ENCODE measurements around the gene ASTN2. TPM values are rescaled to one million over a fixed set of nuclear protein-coding genes. Genes with fewer than 3 reads are reported as not detected.

ASTN2 gene
- total RNA-seq, 2 donors from 2014 or later: 16.8 to 31.3 TPM

DNA sequence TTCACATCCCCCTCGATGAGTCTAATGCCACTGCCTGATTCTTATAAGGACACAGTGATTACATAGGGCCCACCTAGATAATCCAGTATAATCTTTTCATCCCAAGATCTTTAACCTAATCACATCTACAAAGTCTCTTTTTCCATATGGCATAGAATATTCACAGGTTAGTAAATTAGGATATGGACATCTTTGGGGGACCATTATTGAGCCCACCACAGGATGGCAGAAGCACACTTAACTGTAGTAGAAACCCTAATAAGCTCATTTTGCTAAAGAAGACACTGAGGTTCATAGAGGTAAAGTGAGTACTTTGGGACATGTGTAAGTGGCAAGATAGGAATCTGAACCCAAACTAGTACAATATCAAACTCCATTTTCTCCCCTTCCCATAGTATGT, 38.9 kb downstream of the ASTN2 start:
- ATAC-seq: no peak
- intact Hi-C loops (cut with DNase I): no loop called here
- no peak for DNase-seq

DNA sequence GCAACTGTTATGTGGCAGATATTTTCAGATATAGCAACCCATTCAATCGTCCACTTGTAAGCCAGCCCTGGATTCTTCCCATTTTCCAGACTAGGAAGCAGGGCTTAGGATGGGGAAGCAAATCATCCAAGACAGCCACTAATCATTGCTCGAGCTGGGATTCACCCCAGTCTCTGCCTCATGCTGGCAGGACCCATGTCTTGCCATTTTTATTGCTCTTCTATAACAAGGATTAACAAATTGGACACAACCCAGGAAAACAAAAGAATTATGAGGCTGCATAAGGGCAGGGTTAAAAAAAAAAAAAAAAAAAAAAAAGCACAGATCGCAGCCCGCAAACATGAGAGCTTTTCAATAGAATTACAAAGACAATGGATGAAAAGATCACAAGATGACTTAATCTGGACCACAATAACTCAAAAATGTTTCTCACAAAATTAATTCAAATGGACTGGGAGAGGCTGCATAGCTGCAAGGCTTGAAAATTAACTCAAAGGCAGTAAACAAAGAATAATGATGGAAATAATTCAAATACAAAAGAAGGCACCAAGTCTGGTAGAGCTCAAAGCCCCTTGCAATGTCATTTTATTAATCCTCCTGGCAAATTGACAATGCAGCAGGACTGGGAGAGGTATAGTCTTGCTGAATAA, 40.7 kb downstream of the ASTN2 start:
- ATAC-seq (no peak), DNase-seq (no peak)
- intact Hi-C loops (cut with DNase I): no loop called here

GRCh38 chr9:117368684-117369230, 46.1 kb downstream of the ASTN2 start:
- DNase-seq: no peak
- intact Hi-C loops (cut with DNase I): no loop called here
- ATAC-seq: no peak

- intact Hi-C loops (cut with DNase I): no loop called here
- ATAC-seq: no peak
- DNase-seq: no peak
Observed at GRCh38 chr9:117365438-117365837, 49.4 kb downstream of the ASTN2 start.

GRCh38 chr9:117363006-117363405, 51.9 kb downstream of the ASTN2 start:
- no peak for DNase-seq
- intact Hi-C loops (cut with DNase I): no loop called here
- ATAC-seq: no peak

GRCh38 chr9:117359910-117360309, 54.9 kb downstream of the ASTN2 start:
- intact Hi-C loops (cut with DNase I): no loop called here

DNA sequence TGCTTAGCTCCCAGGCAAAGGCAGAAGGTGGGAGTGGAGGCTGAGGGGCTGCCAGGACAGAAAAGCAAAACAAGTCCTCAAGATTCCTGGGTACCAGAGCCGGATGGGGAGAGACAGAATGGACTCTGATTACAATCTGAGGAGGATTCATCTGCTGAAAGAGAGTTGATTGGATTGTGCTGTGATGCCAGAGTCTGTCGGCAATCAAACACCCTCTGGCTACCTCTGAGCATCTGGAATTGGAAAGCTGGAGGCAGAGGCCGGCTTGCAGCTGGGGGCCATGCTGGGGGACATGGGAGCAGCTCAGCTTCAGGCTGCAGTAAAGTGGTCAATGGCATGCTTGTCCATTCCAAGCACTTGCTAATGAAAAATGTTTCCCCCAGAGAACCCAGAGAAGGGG, 59.3 kb downstream of the ASTN2 start:
- ATAC-seq (no peak), DNase-seq (no peak)
- intact Hi-C loops (cut with DNase I): no loop called here

More at GRCh38 chr9:117359910-117360309, 54.9 kb downstream of the ASTN2 start:
- no peak for ATAC-seq
- DNase-seq: no peak

DNA sequence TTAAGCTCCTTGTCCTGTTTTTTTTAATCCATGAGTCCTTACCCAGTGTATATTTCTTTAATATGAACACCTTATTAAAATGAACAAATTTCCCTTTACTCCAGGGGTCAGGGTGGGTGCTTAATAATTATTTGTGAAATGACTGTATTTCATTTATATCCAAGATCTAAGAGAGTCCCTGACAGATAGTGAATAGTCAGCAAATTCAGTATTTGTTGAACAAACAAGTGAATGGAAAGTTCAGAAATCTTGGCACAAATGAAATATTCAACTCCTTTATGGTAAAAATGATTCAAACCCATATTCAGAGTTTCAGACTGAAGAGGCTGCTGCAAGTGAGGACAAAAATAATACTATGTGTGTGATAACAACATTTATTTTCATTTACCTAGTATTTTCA, 59.9 kb downstream of the ASTN2 start:
- ATAC-seq: no peak
- intact Hi-C loops (cut with DNase I): no loop called here
- no peak for DNase-seq

DNA sequence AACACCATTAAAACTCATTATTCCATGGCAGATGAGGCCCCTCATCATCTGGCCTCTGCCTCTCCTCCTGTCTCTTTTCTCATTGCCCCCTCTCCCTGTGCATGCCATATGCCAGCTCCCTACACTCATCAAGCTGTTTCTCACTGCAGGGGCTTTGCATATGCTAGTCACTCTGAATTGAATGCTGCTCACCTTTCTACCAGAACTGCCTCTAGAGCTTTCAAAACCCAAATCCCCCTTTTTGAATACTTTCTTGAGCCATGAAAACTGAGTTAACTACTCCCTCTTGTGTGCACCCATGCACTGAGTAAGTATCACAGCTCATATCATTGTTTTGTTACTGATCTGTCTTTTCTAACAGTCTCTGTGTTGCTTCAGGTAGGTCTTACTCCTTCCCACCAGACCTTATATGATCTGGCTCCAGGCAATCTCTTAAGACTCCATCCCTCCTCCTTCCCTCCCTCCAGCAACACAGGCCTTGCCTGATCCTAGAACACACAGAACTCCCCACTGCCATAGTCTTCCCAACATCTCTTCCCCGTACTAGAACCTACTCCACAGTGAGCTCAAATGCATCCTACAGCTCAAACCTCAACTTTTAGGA, 60.5 kb downstream of the ASTN2 start:
- DNase-seq: no peak
- intact Hi-C loops (cut with DNase I): no loop called here
- ATAC-seq: no peak

GRCh38 chr9:117344892-117345660, 69.8 kb downstream of the ASTN2 start:
- intact Hi-C loops (cut with DNase I): no loop called here
- ATAC-seq (no peak), DNase-seq (no peak)

- DNase-seq: no peak
- ATAC-seq: no peak
- intact Hi-C loops (cut with DNase I): no loop called here
Observed at GRCh38 chr9:117343427-117343826, 71.4 kb downstream of the ASTN2 start.

- no peak for DNase-seq
- intact Hi-C loops (cut with DNase I): no loop called here
- ATAC-seq: no peak
Observed at GRCh38 chr9:117341151-117341550, 73.7 kb downstream of the ASTN2 start.

DNA sequence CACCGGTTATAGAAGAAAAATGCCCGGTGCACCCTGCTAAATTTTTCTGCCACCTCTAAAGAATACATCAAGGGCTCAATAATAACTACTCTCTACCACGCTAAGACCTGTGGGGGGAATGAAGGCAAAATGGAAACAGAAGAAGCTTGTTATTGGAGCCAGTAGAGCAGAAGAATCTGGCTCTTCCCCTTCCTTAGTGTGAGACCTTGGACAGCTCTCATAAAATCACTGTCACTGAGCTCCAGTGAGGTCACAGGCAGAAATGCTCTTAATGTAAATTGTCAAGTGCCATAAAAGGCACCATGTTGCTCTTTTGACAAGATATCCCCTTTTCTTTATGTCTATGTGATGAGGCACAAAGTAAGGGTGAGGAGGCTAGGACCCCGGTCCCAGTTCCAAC, 74.4 kb downstream of the ASTN2 start:
- intact Hi-C loops (cut with DNase I): no loop called here
- DNase-seq (no peak), ATAC-seq (no peak)

GRCh38 chr9:117335837-117336433, 78.9 kb downstream of the ASTN2 start:
- no peak for ATAC-seq
- intact Hi-C loops (cut with DNase I): no loop called here
- no peak for DNase-seq

DNA sequence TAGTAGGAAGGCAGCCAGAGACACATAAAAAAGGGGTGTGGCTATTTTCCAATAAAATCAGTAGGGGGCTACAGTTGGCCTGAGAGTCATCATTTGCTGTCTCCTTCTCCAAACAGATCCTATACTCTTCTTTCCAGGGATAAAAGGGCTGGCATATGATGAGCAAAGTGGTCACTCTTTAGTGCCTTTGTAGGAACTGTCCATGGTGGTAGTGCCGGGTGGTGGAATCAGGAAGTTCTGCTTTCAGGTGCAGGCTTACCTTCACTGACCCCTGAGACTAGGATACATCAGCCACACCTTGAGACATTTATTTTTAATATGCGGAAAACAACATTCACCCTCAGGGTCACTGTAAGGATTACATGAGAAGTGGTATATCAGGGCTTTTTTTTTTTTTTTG, 80.8 kb downstream of the ASTN2 start:
- ATAC-seq: no peak
- intact Hi-C loops (cut with DNase I): no loop called here

GRCh38 chr9:117325831-117326230, 89.0 kb downstream of the ASTN2 start:
- ATAC-seq (no peak), DNase-seq (no peak)
- intact Hi-C loops (cut with DNase I): no loop called here

More for the DNA sequence above, 80.8 kb downstream of the ASTN2 start:
- DNase-seq: no peak

GRCh38 chr9:117325110-117325731, 89.6 kb downstream of the ASTN2 start:
- ATAC-seq: no peak
- intact Hi-C loops (cut with DNase I): no loop called here
- no peak for DNase-seq

DNA sequence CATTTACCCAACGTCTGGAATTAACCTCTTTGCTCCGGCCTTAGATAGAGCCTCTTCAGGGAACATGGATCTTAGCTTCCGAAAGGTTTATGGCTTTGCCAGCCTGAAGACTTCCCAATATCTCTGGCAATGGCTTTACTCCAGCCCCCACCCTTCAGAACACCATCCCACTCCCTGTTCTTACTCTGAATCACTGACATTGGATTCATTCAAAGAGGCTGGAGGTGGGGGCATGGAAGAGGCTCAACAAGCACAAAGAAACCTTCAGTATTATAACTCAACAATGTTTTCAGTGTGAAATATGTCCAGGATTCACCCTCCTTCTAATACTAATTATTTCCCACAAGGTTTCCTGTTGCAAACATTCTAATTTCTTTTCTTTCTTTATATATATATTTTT, 91.5 kb downstream of the ASTN2 start:
- DNase-seq (no peak), ATAC-seq (no peak)
- intact Hi-C loops (cut with DNase I): no loop called here

- intact Hi-C loops (cut with DNase I): no loop called here
- DNase-seq: no peak
Observed at GRCh38 chr9:117317192-117317591, 97.7 kb downstream of the ASTN2 start.

GRCh38 chr9:117315236-117315635, 99.6 kb downstream of the ASTN2 start:
- ATAC-seq (no peak), DNase-seq (no peak)
- intact Hi-C loops (cut with DNase I): no loop called here

More at GRCh38 chr9:117317192-117317591, 97.7 kb downstream of the ASTN2 start:
- no peak for ATAC-seq

All from left cardiac atrium (tissue), 4 donors.